Thyroid gland (tissue), 4 donors: ENCODE measurements around the gene KLLN. TPM values are rescaled to one million over a fixed set of nuclear protein-coding genes. Genes with fewer than 3 reads are reported as not detected.
"Not testable (repeated sequence)": the region's sequence is repeated elsewhere in the genome, so short reads cannot be mapped to it uniquely, and the experiment has no call there.

Source experiments
- DNase-seq, 2 donors: peaks; one replicate each; pipeline ENCODE4 v3.0.0-alpha.2; 2019
- H3K27ac ChIP-seq, 3 donors: fragments of 200-600 bp; sonication (generic); 1 replicate in 2 of 3; 2 replicates in 1 of 3; pipeline ENCODE4 v1.5.1; 2016 to 2019; ENCODE audit warnings: mild to moderate bottlenecking in 1 of 3, moderate library complexity in 1 of 3
- H3K27me3 ChIP-seq: fragments of 200-600 bp; sonication (generic); one replicate; pipeline ENCODE4 v1.5.1; 2019
- H3K36me3 ChIP-seq, 2 donors: fragments of 200-600 bp; sonication (generic); one replicate each; pipeline ENCODE4 v1.5.1; 2016 to 2019
- H3K4me1 ChIP-seq, 2 donors: fragments of 200-600 bp; sonication (generic); one replicate each; pipeline ENCODE4 v1.5.1; 2017 to 2019
- H3K4me3 ChIP-seq, 3 donors: fragments of 200-600 bp; sonication (generic); replicated peaks in 1 of 3; 1 replicate in 2 of 3; 2 replicates in 1 of 3; pipeline ENCODE4 v1.5.1; 2016; ENCODE audit warnings: mild to moderate bottlenecking in 1 of 3
- H3K9me3 ChIP-seq: fragments of 200-600 bp; sonication (generic); one replicate; pipeline ENCODE4 v1.5.1; 2017
- POLR2A ChIP-seq, 2 donors: fragments of 450-650 bp; IDR thresholded peaks; one replicate each; pipeline ENCODE4 v1.6.1; 2017; ENCODE audit warnings: antibody characterized with exemption in 2 of 2, mild to moderate bottlenecking in 2 of 2, moderate library complexity in 1 of 2
- WGBS, 2 donors: methylation state at CpG; one replicate each; pipeline ENCODE4 v1.1.5; 2017; 5-methylcytosine and 5-hydroxymethylcytosine counted together
- intact Hi-C: fragments of 100-400 bp; cut with DNase I; formaldehyde crosslinking; loops from one replicate; pipeline ENCODE4 v1.15.1; 2023
- total RNA-seq, 4 donors: library from RNA; depleted of rRNA; stranded (reverse); fragments of >200 nt; gene quantifications; one replicate each; pipeline ENCODE4 v1.2.3, GENCODE V29; 2016
- TF ChIP-seq, protein P1 (sequence below), 6 experiments: fragments of 200-600 bp in 3 of 6; fragments of 450-650 bp in 3 of 6; sonication (generic) in 3 of 6; IDR thresholded peaks; one replicate each; pipeline ENCODE4 v1.5.1; 2016 to 2019; ENCODE audit warnings: antibody characterized with exemption in 6 of 6, mild to moderate bottlenecking in 2 of 6, inconsistent platforms in 1 of 6, moderate library complexity in 1 of 6

KLLN gene
- total RNA-seq, 4 donors from 2014 or later, result 0.27 to 1.2 (median 0.54) TPM

DNA sequence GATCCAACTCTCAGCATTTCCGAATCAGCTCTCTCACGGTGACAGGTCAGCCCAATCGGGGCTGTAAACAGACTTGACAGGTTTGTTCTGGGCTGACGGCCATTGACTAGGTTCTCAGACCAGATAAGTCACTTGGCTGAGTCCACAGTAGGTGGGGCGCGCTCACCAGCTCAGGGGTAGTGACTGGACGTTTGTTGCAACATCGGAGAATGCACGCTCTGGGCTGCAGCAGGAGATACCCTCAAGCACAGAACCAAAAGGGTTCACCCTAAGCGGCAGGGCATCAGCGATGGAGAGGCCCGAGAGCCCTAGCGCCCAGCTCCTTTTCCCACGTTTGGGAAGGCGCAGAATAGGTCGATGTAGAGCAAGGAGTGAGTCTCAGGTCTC, 1.8 kb downstream of the KLLN start:
- peak; percentile 86 to 87 for DNase-seq
- no peaks in the 10 kb centered on the region for H3K27me3 ChIP-seq
- no peaks in the 10 kb centered on the region for H3K36me3 ChIP-seq
- 8 to 29% methylated on average over 4 to 14 of the region's 16 CpGs for WGBS, 2 donors
- H3K4me1 ChIP-seq, result peaks cover 0 to 8% of the 10 kb centered on the region in 2 donors
- TF ChIP-seq, protein P1, sequence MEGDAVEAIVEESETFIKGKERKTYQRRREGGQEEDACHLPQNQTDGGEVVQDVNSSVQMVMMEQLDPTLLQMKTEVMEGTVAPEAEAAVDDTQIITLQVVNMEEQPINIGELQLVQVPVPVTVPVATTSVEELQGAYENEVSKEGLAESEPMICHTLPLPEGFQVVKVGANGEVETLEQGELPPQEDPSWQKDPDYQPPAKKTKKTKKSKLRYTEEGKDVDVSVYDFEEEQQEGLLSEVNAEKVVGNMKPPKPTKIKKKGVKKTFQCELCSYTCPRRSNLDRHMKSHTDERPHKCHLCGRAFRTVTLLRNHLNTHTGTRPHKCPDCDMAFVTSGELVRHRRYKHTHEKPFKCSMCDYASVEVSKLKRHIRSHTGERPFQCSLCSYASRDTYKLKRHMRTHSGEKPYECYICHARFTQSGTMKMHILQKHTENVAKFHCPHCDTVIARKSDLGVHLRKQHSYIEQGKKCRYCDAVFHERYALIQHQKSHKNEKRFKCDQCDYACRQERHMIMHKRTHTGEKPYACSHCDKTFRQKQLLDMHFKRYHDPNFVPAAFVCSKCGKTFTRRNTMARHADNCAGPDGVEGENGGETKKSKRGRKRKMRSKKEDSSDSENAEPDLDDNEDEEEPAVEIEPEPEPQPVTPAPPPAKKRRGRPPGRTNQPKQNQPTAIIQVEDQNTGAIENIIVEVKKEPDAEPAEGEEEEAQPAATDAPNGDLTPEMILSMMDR (IDR thresholded peaks at IDR 0.05), result peak in 3 of 6 experiments; percentile 6 to 22 (median 12)
- TF ChIP-seq POLR2A (IDR thresholded peaks at IDR 0.05), result no peak
- no peaks in the 10 kb centered on the region for H3K9me3 ChIP-seq
- intact Hi-C loops, result loop anchor here (5.0 to 10.0 kb wide), 2 partner anchors 253 to 526 kb away; no protein-coding TSS in a partner anchor
- H3K4me3 ChIP-seq, result peak overlapping the region; percentile 44 to 86 (median 86)
- H3K27ac ChIP-seq, result peak overlapping the region; percentile 93 to 99 (median 99)

DNA sequence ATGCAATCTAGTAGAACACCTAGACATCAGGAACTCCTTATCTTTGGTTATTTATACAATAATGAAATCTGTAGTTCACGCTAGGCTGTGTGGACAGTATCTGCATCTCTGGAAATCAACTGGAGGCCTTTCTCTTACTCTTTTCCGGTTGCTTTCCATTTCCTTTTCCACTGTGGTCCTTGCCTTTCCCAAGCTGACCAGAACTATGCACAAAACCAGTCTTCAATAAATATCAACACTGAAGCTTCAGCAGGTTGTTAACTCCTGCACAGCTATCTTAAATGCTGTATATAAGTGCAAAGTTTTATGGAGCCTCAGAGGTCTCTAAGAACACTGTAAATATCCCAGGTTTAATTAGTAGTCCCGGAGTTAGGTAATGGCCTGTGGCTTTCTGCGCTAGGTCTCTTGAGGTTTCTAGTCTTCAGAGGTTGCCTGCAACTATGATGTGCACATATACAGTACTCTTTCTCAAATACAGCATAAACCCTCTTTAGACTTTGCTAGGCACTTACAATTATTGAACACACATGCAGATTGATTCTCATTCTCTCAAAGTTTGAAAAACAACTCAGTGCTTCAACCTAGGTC, 2.4 kb downstream of the KLLN start:
- Histone ChIP-seq H3K4me1 (peaks cover 0 to 8% of the 10 kb centered on the region in 2 donors), H3K9me3 (no peaks in the 10 kb centered on the region), H3K27ac (peak overlapping the region; percentile 93 to 99 (median 99)), H3K4me3 (no peak overlapping the region), H3K36me3 (no peaks in the 10 kb centered on the region), H3K27me3 (no peaks in the 10 kb centered on the region)
- no peak for DNase-seq
- 78 to 88% methylated on average over 4 of the region's 4 CpGs for WGBS, 2 donors
- intact Hi-C loops, result loop anchor here (5.0 to 10.0 kb wide), 2 partner anchors 254 to 526 kb away; no protein-coding TSS in a partner anchor
- TF ChIP-seq POLR2A (IDR thresholded peaks at IDR 0.05), result no peak
- TF ChIP-seq, protein P1 (IDR thresholded peaks at IDR 0.05), result no peak

DNA sequence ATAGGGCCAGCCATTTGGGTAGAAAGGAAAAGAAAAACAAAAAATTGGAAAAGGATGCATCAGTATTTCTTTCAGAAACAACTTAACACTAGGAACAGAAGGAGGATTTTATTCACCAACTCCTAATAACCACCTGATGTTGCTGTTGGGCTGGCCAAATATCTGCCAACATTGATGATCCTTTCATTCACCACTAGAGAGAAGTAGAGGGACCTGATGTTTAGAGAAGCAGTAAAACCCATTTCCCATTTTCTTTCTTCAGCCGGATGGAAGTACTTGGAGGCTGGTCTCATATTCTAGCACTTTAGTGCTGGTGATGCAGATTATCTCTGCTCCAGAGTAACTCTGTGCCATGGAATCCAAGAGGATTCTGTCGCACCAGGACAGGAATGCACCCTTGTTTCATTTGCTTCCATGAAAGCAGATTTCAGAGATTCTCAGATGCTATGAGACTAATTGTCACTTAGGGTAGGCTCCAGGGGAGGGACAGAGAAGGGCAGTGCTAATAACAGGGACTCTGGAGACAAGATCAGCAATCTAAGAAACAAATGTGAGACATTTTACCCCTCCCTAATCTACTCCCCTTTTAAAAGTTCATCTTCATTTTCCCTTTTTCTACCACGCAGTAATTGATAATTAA, 3.1 kb downstream of the KLLN start:
- H3K27ac ChIP-seq, result peak overlapping the region in 1 of 3 donors; percentile 24
- 67 to 68% methylated on average over 3 of the region's 3 CpGs for WGBS, 2 donors
- intact Hi-C loops, result loop anchor here (5.0 to 10.0 kb wide), 2 partner anchors 255 to 527 kb away; no protein-coding TSS in a partner anchor

DNA sequence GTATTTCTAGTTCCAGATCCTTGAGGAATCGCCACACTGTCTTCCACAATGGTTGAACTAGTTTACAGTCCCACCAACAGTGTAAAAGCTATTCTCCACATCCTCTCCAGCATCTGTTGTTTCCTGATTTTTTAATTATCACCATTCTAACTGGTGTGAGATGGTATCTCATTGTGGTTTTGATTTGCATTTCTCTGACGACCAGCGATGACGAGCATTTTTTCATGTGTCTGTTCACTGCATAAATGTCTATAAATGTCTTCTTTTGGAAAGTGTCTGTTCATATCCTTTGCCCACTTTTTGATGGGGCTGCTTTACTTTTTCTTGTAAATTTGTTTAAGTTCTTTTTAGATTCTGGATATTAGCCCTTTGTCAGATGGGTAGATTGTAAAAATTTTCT, 7.7 kb downstream of the KLLN start:
- H3K4me1 ChIP-seq, H3K9me3 ChIP-seq, H3K36me3 ChIP-seq, H3K27me3 ChIP-seq, H3K4me3 ChIP-seq, H3K27ac ChIP-seq, DNase-seq: not testable (repeated sequence)
- intact Hi-C loops, result loop anchor here (5.0 kb wide), 1 partner anchor 697 kb away; no protein-coding TSS in a partner anchor
- 90 to 94% methylated on average over 4 of the region's 4 CpGs for WGBS, 2 donors

More for the DNA sequence above, 3.1 kb downstream of the KLLN start:
- no peaks in the 10 kb centered on the region for H3K9me3 ChIP-seq
- DNase-seq, result peak; percentile 30 to 32
- peaks cover 0 to 8% of the 10 kb centered on the region in 2 donors for H3K4me1 ChIP-seq
- no peaks in the 10 kb centered on the region for H3K36me3 ChIP-seq
- TF ChIP-seq, protein P1 (IDR thresholded peaks at IDR 0.05), result peak in 5 of 6 experiments; percentile 31 to 79 (median 56)
- no peak for TF ChIP-seq POLR2A (IDR thresholded peaks at IDR 0.05)
- no peaks in the 10 kb centered on the region for H3K27me3 ChIP-seq
- H3K4me3 ChIP-seq, result no peak overlapping the region

DNA sequence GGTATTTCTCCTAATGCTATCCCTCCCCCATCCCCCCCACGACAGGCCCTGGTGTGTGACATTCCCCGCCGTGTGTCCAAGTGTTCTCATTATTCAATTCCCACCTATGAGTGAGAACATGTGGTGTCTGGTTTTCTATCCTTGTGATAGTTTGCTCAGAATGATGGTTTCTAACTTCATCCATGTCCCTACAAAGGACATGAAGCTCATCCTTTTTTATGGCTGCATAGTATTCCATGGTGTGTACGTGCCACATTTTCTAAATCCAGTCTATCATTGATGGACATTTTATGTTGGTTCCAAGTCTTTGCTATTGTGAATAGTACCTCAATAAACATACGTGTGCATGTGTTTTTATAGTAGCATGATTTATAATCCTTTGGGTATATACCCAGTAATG, 8.1 kb downstream of the KLLN start:
- not testable (repeated sequence) for H3K27me3 ChIP-seq, H3K9me3 ChIP-seq, H3K4me1 ChIP-seq, H3K36me3 ChIP-seq, DNase-seq, H3K27ac ChIP-seq, H3K4me3 ChIP-seq
- WGBS, 2 donors, result 94% methylated on average over 5 of the region's 5 CpGs
- intact Hi-C loops, result loop anchor here (5.0 kb wide), 1 partner anchor 697 kb away; no protein-coding TSS in a partner anchor

DNA sequence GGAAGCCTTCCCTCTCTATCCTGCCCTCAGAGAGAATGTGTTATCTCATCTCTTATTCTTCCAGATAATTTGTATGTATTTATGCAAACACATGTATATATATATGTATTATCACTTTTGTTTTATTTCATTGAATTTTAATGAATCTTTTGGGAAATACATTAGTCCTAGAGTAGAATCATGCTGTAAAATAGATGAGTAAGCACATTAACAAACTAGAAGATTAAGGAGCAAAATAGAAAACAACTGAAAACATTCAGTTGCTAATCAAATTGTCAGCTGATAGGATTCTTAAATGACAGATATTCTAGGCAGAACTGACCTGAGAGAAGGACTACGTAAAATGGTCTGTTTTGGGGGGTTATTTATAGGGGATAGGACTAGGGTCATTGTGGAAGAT, 11.2 kb downstream of the KLLN start:
- DNase-seq, result no peak
- WGBS, 2 donors, result 87 to 91% methylated on average over 1 of the region's 1 CpG
- H3K36me3 ChIP-seq, result no peaks in the 10 kb centered on the region
- H3K4me1 ChIP-seq, result peaks cover 0 to 6% of the 10 kb centered on the region in 2 donors
- H3K27ac ChIP-seq, result no peak overlapping the region
- H3K27me3 ChIP-seq, result no peaks in the 10 kb centered on the region
- TF ChIP-seq POLR2A (IDR thresholded peaks at IDR 0.05), result no peak
- TF ChIP-seq, protein P1 (IDR thresholded peaks at IDR 0.05), result no peak
- no peak overlapping the region for H3K4me3 ChIP-seq
- intact Hi-C loops, result no loop called here
- no peaks in the 10 kb centered on the region for H3K9me3 ChIP-seq
